H1 (cell line): ENCODE results near the gene MTFR2. TPM values are rescaled to one million over a fixed set of nuclear protein-coding genes. Genes with fewer than 3 reads are reported as not detected.

Source experiments
- CTCF ChIA-PET: fragments of 300-600 bp; sonication (Branson Sonifier 250); formaldehyde crosslinking; loops from one replicate; lab custom pipeline; 2021; ENCODE audit not compliant: partially characterized antibody; lab: Charles Lee
- POLR2A ChIA-PET: fragments of 300-600 bp; sonication (Branson Sonifier 250); formaldehyde crosslinking; loops from one replicate; lab custom pipeline; 2021; ENCODE audit warnings: inconsistent platforms; ENCODE audit not compliant: partially characterized antibody; lab: Charles Lee
- DNase-seq, 2 experiments: peaks; one replicate each; pipeline versions ENCODE4 v3.0.0 to v3.0.0-alpha.2; 2010 to 2022; ENCODE audit warnings: low spot score in 2 of 2, low read depth in 1 of 2, mixed read lengths in 1 of 2
- FAIRE-seq: peaks from 2 replicates; lab custom pipeline; 2011; peaks lifted over from hg19 to GRCh38; lab: Jason Lieb, UNC
- H2AFZ ChIP-seq: 2 replicates; pipeline ENCODE4 v1.8.1; 2012; ENCODE audit warnings: low read length, inconsistent platforms
- H2AK5ac ChIP-seq: 2 replicates; pipeline ENCODE4 v1.6.1; 2013; ENCODE audit warnings: low read depth, low read length
- H2BK120ac ChIP-seq: replicated peaks from 2 replicates; pipeline ENCODE3; 2013; ENCODE audit warnings: low read depth, low read length, inconsistent platforms
- H2BK12ac ChIP-seq: 2 replicates; pipeline ENCODE4 v1.6.1; 2013; ENCODE audit warnings: low read depth, low read length
- H2BK15ac ChIP-seq: 2 replicates; pipeline ENCODE4 v1.6.1; 2013; ENCODE audit warnings: low read length
- H2BK20ac ChIP-seq: 2 replicates; pipeline ENCODE4 v1.6.1; 2013; ENCODE audit warnings: low read length
- H2BK5ac ChIP-seq: 2 replicates; pipeline ENCODE4 v1.6.1; 2013; ENCODE audit warnings: low read depth, low read length
- H3K14ac ChIP-seq: 2 replicates; pipeline ENCODE4 v1.6.1; 2013; ENCODE audit warnings: inconsistent platforms; ENCODE audit not compliant: insufficient read length
- H3K18ac ChIP-seq: 2 replicates; pipeline ENCODE4 v1.6.1; 2013; ENCODE audit warnings: low read length; ENCODE audit errors: extremely low read depth
- H3K23ac ChIP-seq: 2 replicates; pipeline ENCODE4 v1.6.1; 2013; ENCODE audit warnings: inconsistent platforms; ENCODE audit not compliant: insufficient read length
- H3K23me2 ChIP-seq: 2 replicates; pipeline ENCODE4 v1.6.1; 2013; ENCODE audit warnings: low read depth, low read length
- H3K27ac ChIP-seq: 2 replicates; pipeline ENCODE4 v1.6.1; 2011; ENCODE audit warnings: low read depth, low read length, inconsistent platforms
- H3K27me3 ChIP-seq, 4 experiments: replicated peaks in 1 of 4; 1 replicate in 1 of 4; 2 replicates in 3 of 4; pipeline versions ENCODE4 v1.6.1 to v1.8.1; 2011 to 2013; ENCODE audit warnings: low read length in 3 of 4, mild to moderate bottlenecking in 3 of 4, inconsistent platforms in 2 of 4, mixed read lengths in 2 of 4, moderate library complexity in 1 of 4; ENCODE audit not compliant: control insufficient read depth in 3 of 4, insufficient read depth in 3 of 4; ENCODE audit errors: extremely low read depth in 1 of 4
- H3K36me3 ChIP-seq, 4 experiments: 2 replicates each; pipeline versions ENCODE4 v1.6.1 to v1.8.1; 2011 to 2013; ENCODE audit warnings: mild to moderate bottlenecking in 4 of 4, low read length in 3 of 4, moderate library complexity in 2 of 4, control low read depth in 1 of 4, inconsistent platforms in 1 of 4; ENCODE audit not compliant: insufficient read depth in 4 of 4, control insufficient read depth in 2 of 4
- H3K4ac ChIP-seq: replicated peaks from 2 replicates; pipeline ENCODE3; 2013; ENCODE audit warnings: low read length, low read depth, mixed read lengths, inconsistent platforms; ENCODE audit not compliant: insufficient read length
- H3K4me1 ChIP-seq, 4 experiments: replicated peaks in 1 of 4; 1 replicate in 1 of 4; 2 replicates in 3 of 4; pipeline versions ENCODE4 v1.6.1 to v1.8.1; 2011 to 2013; ENCODE audit warnings: low read length in 3 of 4, inconsistent platforms in 2 of 4, mixed read lengths in 1 of 4; ENCODE audit not compliant: insufficient read depth in 4 of 4, control insufficient read depth in 3 of 4
- H3K4me2 ChIP-seq, 2 experiments: 2 replicates each; pipeline versions ENCODE4 v1.6.1 to v1.8.1; 2011 to 2013; ENCODE audit warnings: low read depth in 2 of 2, low read length in 2 of 2, control low read depth in 1 of 2, inconsistent platforms in 1 of 2, mild to moderate bottlenecking in 1 of 2; ENCODE audit not compliant: insufficient read depth in 1 of 2
- H3K4me3 ChIP-seq, 4 experiments: fragments of 200-600, 300-600 bp in 1 of 4; sonication (generic), shearing (Covaris generic), sonication (Bioruptor Twin) in 1 of 4; 2 replicates each; pipeline versions ENCODE4 v1.5.1 to v1.8.1; 2011 to 2016; ENCODE audit warnings: low read length in 4 of 4, low read depth in 3 of 4, control low read depth in 2 of 4, inconsistent platforms in 2 of 4, mild to moderate bottlenecking in 2 of 4, mixed read lengths in 1 of 4, moderate library complexity in 1 of 4; ENCODE audit not compliant: insufficient read depth in 2 of 4; ENCODE audit errors: extremely low read depth in 1 of 4
- H3K56ac ChIP-seq: replicated peaks from 2 replicates; pipeline ENCODE3; 2013; ENCODE audit warnings: low read depth, mild to moderate bottlenecking, mixed read lengths, low read length, inconsistent platforms; ENCODE audit not compliant: insufficient read length
- H3K79me1 ChIP-seq: 2 replicates; pipeline ENCODE4 v1.6.1; 2013; ENCODE audit warnings: low read depth, low read length, control low read depth
- H3K79me2 ChIP-seq, 2 experiments: 2 replicates each; pipeline versions ENCODE4 v1.6.1 to v1.8.1; 2012 to 2013; ENCODE audit warnings: low read length in 2 of 2, mild to moderate bottlenecking in 2 of 2, inconsistent platforms in 1 of 2; ENCODE audit not compliant: insufficient read depth in 2 of 2, control insufficient read depth in 1 of 2
- H3K9ac ChIP-seq, 4 experiments: replicated peaks in 1 of 4; 1 replicate in 1 of 4; 2 replicates in 3 of 4; pipeline versions ENCODE4 v1.6.1 to v1.8.1; 2011 to 2013; ENCODE audit warnings: low read depth in 3 of 4, low read length in 3 of 4, control low read depth in 2 of 4, mild to moderate bottlenecking in 2 of 4, moderate library complexity in 2 of 4, inconsistent platforms in 1 of 4; ENCODE audit errors: extremely low read depth in 1 of 4
- H3K9me3 ChIP-seq, 2 experiments: 2 replicates each; pipeline versions ENCODE4 v1.6.1 to v1.8.1; 2012 to 2013; ENCODE audit warnings: mild to moderate bottlenecking in 2 of 2, moderate library complexity in 2 of 2, control low read depth in 1 of 2, inconsistent platforms in 1 of 2, low read depth in 1 of 2, low read length in 1 of 2, mixed read lengths in 1 of 2; ENCODE audit not compliant: insufficient read depth in 2 of 2
- H4K20me1 ChIP-seq, 2 experiments: replicated peaks in 1 of 2; 2 replicates each; pipeline versions ENCODE3 to v1.8.1; 2011 to 2013; ENCODE audit warnings: inconsistent platforms in 2 of 2, low read length in 2 of 2, mild to moderate bottlenecking in 1 of 2; ENCODE audit not compliant: insufficient read depth in 2 of 2, control insufficient read depth in 1 of 2
- H4K5ac ChIP-seq: 2 replicates; pipeline ENCODE4 v1.6.1; 2013; ENCODE audit warnings: low read length, low read depth, mixed read lengths, inconsistent platforms; ENCODE audit not compliant: insufficient read length
- H4K8ac ChIP-seq: 2 replicates; pipeline ENCODE4 v1.8.0; 2013; ENCODE audit warnings: mild to moderate bottlenecking, moderate library complexity, low read length, inconsistent platforms; ENCODE audit not compliant: insufficient read depth; ENCODE audit errors: extremely low read depth
- H4K91ac ChIP-seq: replicated peaks from 2 replicates; pipeline ENCODE3; 2013; ENCODE audit warnings: low read length, mixed read lengths, inconsistent platforms; ENCODE audit not compliant: insufficient read length
- ATF3 ChIP-seq: IDR thresholded peaks from 2 replicates; pipeline ENCODE4 v1.6.1; 2011; ENCODE audit warnings: low read depth, mild to moderate bottlenecking, low read length; ENCODE audit not compliant: insufficient read depth
- BCL11A ChIP-seq, 2 experiments: IDR thresholded peaks; one replicate each; pipeline ENCODE4 v1.6.1; 2011; ENCODE audit warnings: low read depth in 2 of 2, low read length in 2 of 2, mild to moderate bottlenecking in 2 of 2
- CHD1 ChIP-seq: IDR thresholded peaks from 2 replicates; pipeline ENCODE4 v1.6.1; 2012; ENCODE audit warnings: low read depth, low read length, improper control_type of control experiment
- KDM5A ChIP-seq: fragments of 200-600 bp; IDR thresholded peaks from 2 replicates; pipeline ENCODE4 v1.7.1; 2012; ENCODE audit warnings: mild to moderate bottlenecking, low read length, inconsistent platforms, mixed read lengths
- MAFK ChIP-seq: IDR thresholded peaks from 2 replicates; pipeline ENCODE4 v1.6.1; 2012; ENCODE audit warnings: low read depth, mild to moderate bottlenecking, improper control_type of control experiment, low read length
- PHF8 ChIP-seq: fragments of 200-600 bp; sonication (generic); conservative IDR thresholded peaks from 2 replicates; pipeline ENCODE4 v1.7.1; 2012; ENCODE audit warnings: low read depth, mild to moderate bottlenecking, inconsistent platforms, low read length, moderate library complexity
- RAD21 ChIP-seq, 2 experiments: IDR thresholded peaks in 1 of 2; conservative IDR thresholded peaks in 1 of 2; 2 replicates each; pipeline ENCODE4 v1.6.1; 2011; ENCODE audit warnings: low read depth in 2 of 2, low read length in 2 of 2, improper control_type of control experiment in 1 of 2, inconsistent platforms in 1 of 2, mild to moderate bottlenecking in 1 of 2, moderate library complexity in 1 of 2
- SAP30 ChIP-seq: fragments of 300-600 bp; sonication (generic); IDR thresholded peaks from 2 replicates; pipeline ENCODE4 v1.7.1; 2012; ENCODE audit warnings: low read length, moderate library complexity, mild to moderate bottlenecking, inconsistent platforms; ENCODE audit not compliant: insufficient read depth, insufficient replicate concordance
- SUZ12 ChIP-seq: fragments of 200-600 bp; sonication (generic); IDR thresholded peaks from 2 replicates; pipeline ENCODE4 v1.6.1; 2012; ENCODE audit warnings: mild to moderate bottlenecking, inconsistent platforms, low read length, moderate library complexity, mixed read lengths
- YY1 ChIP-seq: IDR thresholded peaks from 2 replicates; pipeline ENCODE4 v1.6.1; 2011; ENCODE audit warnings: low read depth, mild to moderate bottlenecking, low read length
- ZNF274 ChIP-seq: IDR thresholded peaks from 2 replicates; pipeline ENCODE4 v1.7.0; 2012; ENCODE audit warnings: low read length, borderline replicate concordance; ENCODE audit errors: extremely low read depth
- WGBS, 2 experiments: shearing (Covaris generic) in 1 of 2; methylation state at CpG; one replicate each; pipeline versions ENCODE4 v1.1.6 to v1.1.7; 2013 to 2015; ENCODE audit warnings: low lambda C conversion rate in 2 of 2, mixed read lengths in 2 of 2, inconsistent platforms in 1 of 2, low coverage in 1 of 2, missing lambda C conversion rate in 1 of 2; ENCODE audit not compliant: insufficient replicate concordance in 2 of 2, insufficient coverage in 1 of 2, insufficient read length in 1 of 2; ENCODE audit errors: extremely low coverage in 1 of 2, missing lambda C conversion rate in 1 of 2; 5-methylcytosine and 5-hydroxymethylcytosine counted together
- polyA plus RNA-seq, 7 experiments: library from polyadenylated mRNA; depleted of rRNA in 3 of 7; stranded (reverse) in 5 of 7; unstranded in 2 of 7; fragments of >200 nt in 5 of 7; fragments of 200-250 nt in 2 of 7; gene quantifications; 1 replicate in 5 of 7; 2 replicates in 1 of 7; 4 replicates in 1 of 7; pipeline versions ENCODE4 v1.2.1 to v1.2.3, GENCODE V29; 2011 to 2013; ENCODE audit warnings: missing spikeins in 2 of 7, mixed read lengths in 2 of 7
- total RNA-seq: library from RNA; stranded (reverse); fragmentation: NEBNext Ultra II Directional; extraction: Animal tissue kit (Norgen Biotek cat#: 25700); gene quantifications from 2 replicates; pipeline ENCODE4 v1.2.1, GENCODE V29; 2021
- TF ChIP-seq, protein P1 (sequence below): IDR thresholded peaks from 2 replicates; pipeline ENCODE4 v1.6.1; 2012; ENCODE audit warnings: low read length, inconsistent platforms

The MTFR2 gene
- total and polyA plus RNA-seq, 2 of the 8 experiments (the other 6 are each of a cell fraction or from before 2014, with no cell fraction given), result 8.5 to 10.7 TPM

GRCh38 chr6:136188486-136188885, 61.6 kb downstream of the MTFR2 start:
- no peaks in the 10 kb centered on the region for H3K36me3 ChIP-seq
- WGBS, 2 experiments, result 74% methylated on average over 2 of the region's 2 CpGs; no CpG with 5 or more reads in 1 of the 2 experiments
- no peak overlapping the region for H3K4ac ChIP-seq
- H2BK12ac ChIP-seq, result no peak overlapping the region
- no peaks in the 10 kb centered on the region for H3K23me2 ChIP-seq
- H3K9me3 ChIP-seq, result no peaks in the 10 kb centered on the region
- H3K79me2 ChIP-seq, result no peaks in the 10 kb centered on the region
- H2BK120ac ChIP-seq, result no peak overlapping the region
- no peak overlapping the region for H2BK15ac ChIP-seq
- no peak overlapping the region for H4K8ac ChIP-seq
- H3K27ac ChIP-seq, result no peak overlapping the region
- no peak overlapping the region for H2AK5ac ChIP-seq
- no peak overlapping the region for H3K23ac ChIP-seq
- ChIA-PET CTCF (interaction anchor here (0.9 to 1.6 kb wide), 3 partner anchors 11 to 77 kb away, joined by 3 to 8 read pairs (median 3); no protein-coding TSS in a partner anchor), POLR2A (no interaction called here)
- no peak overlapping the region for H3K14ac ChIP-seq
- H3K56ac ChIP-seq, result no peak overlapping the region
- no peak overlapping the region for H2BK20ac ChIP-seq
- no peak overlapping the region for H3K4me3 ChIP-seq
- DNase-seq (no peak), FAIRE-seq (no peak)
- H3K9ac ChIP-seq, result no peak overlapping the region
- no peak overlapping the region for H2BK5ac ChIP-seq
- no peak overlapping the region for H4K5ac ChIP-seq
- H3K4me1 ChIP-seq, result no peaks in the 10 kb centered on the region; a peak in 1 of 7 replicates
- no peaks in the 10 kb centered on the region for H3K79me1 ChIP-seq
- no peak overlapping the region for H2AFZ ChIP-seq
- no peak overlapping the region for H3K4me2 ChIP-seq
- H3K18ac ChIP-seq, result no peak overlapping the region
- H4K91ac ChIP-seq, result no peak overlapping the region
- no peaks in the 10 kb centered on the region for H3K27me3 ChIP-seq
- H4K20me1 ChIP-seq, result no peaks in the 10 kb centered on the region
- TF ChIP-seq KDM5A (no peak), RAD21 (IDR thresholded peaks at IDR 0.05 in 1 of 2, conservative IDR thresholded peaks at IDR 0.05 in 1 of 2; ENCODE audit: low read depth in 2 of 2, low read length in 2 of 2) (no peak), MAFK (no peak), ATF3 (no peak), PHF8 (no peak), CHD1 (no peak), ZNF274 (no peak), YY1 (no peak), SAP30 (no peak), BCL11A (IDR thresholded peaks at IDR 0.05; ENCODE audit: low read depth in 2 of 2, low read length in 2 of 2) (no peak), SUZ12 (no peak)
- TF ChIP-seq, protein P1, sequence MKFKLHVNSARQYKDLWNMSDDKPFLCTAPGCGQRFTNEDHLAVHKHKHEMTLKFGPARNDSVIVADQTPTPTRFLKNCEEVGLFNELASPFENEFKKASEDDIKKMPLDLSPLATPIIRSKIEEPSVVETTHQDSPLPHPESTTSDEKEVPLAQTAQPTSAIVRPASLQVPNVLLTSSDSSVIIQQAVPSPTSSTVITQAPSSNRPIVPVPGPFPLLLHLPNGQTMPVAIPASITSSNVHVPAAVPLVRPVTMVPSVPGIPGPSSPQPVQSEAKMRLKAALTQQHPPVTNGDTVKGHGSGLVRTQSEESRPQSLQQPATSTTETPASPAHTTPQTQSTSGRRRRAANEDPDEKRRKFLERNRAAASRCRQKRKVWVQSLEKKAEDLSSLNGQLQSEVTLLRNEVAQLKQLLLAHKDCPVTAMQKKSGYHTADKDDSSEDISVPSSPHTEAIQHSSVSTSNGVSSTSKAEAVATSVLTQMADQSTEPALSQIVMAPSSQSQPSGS, result no peak
